Liver (tissue), 9 donors: ENCODE results near the gene GABBR2. TPM values are rescaled to one million over a fixed set of nuclear protein-coding genes. Genes with fewer than 3 reads are reported as not detected.

Experiments used
- DNase-seq: peaks from one replicate; pipeline ENCODE4 v3.0.0-alpha.2; 2017; ENCODE audit warnings: low spot score
- H3K27ac ChIP-seq, 2 donors: one replicate each; pipeline ENCODE4 v1.7.0; 2013; ENCODE audit warnings: inconsistent platforms in 2 of 2, low read length in 2 of 2, control low read depth in 1 of 2, low read depth in 1 of 2, mild to moderate bottlenecking in 1 of 2
- H3K27me3 ChIP-seq, 4 donors: one replicate each; pipeline versions ENCODE4 v1.6.1 to v1.7.0; 2013; ENCODE audit warnings: low read length in 3 of 4, inconsistent platforms in 1 of 4, mild to moderate bottlenecking in 1 of 4, moderate library complexity in 1 of 4; ENCODE audit not compliant: control insufficient read depth in 4 of 4, insufficient read depth in 4 of 4
- H3K36me3 ChIP-seq, 4 donors: one replicate each; pipeline versions ENCODE4 v1.6.1 to v1.7.0; 2013; ENCODE audit warnings: low read length in 3 of 4, mild to moderate bottlenecking in 3 of 4, low read depth in 1 of 4, moderate library complexity in 1 of 4; ENCODE audit not compliant: control insufficient read depth in 4 of 4, insufficient read depth in 3 of 4
- H3K4me1 ChIP-seq, 4 donors: one replicate each; pipeline versions ENCODE4 v1.6.1 to v1.7.0; 2013; ENCODE audit warnings: low read length in 3 of 4, mild to moderate bottlenecking in 3 of 4, moderate library complexity in 1 of 4; ENCODE audit not compliant: control insufficient read depth in 4 of 4, insufficient read depth in 4 of 4
- H3K4me3 ChIP-seq, 3 donors: one replicate each; pipeline versions ENCODE4 v1.6.1 to v1.7.0; 2013; ENCODE audit warnings: low read length in 3 of 3, control low read depth in 1 of 3, low read depth in 1 of 3, mild to moderate bottlenecking in 1 of 3
- H3K9ac ChIP-seq, 2 donors: one replicate each; pipeline ENCODE4 v1.7.0; 2013; ENCODE audit warnings: low read length in 2 of 2, mild to moderate bottlenecking in 2 of 2, moderate library complexity in 2 of 2, control low read depth in 1 of 2, low read depth in 1 of 2
- H3K9me3 ChIP-seq, 4 donors: one replicate each; pipeline versions ENCODE4 v1.6.1 to v1.7.0; 2013; ENCODE audit warnings: low read length in 3 of 4; ENCODE audit not compliant: control insufficient read depth in 4 of 4
- EGR1 ChIP-seq, 2 donors: IDR thresholded peaks; 2 replicates each; pipeline ENCODE4 v1.6.1; 2016 to 2018; ENCODE audit warnings: antibody characterized with exemption in 2 of 2, low read depth in 2 of 2
- FOXA1 ChIP-seq: IDR thresholded peaks from 2 replicates; pipeline ENCODE4 v1.6.1; 2016; ENCODE audit warnings: antibody characterized with exemption
- MAX ChIP-seq: IDR thresholded peaks from 2 replicates; pipeline ENCODE4 v1.6.1; 2016; ENCODE audit warnings: antibody characterized with exemption
- REST ChIP-seq: IDR thresholded peaks from 2 replicates; pipeline ENCODE4 v1.6.1; 2016; ENCODE audit warnings: antibody characterized with exemption, mild to moderate bottlenecking
- RXRA ChIP-seq, 2 donors: IDR thresholded peaks; 2 replicates each; pipeline ENCODE4 v1.6.1; 2017 to 2018; ENCODE audit warnings: antibody characterized with exemption in 2 of 2, mild to moderate bottlenecking in 1 of 2
- YY1 ChIP-seq: IDR thresholded peaks from 2 replicates; pipeline ENCODE4 v1.6.1; 2016; ENCODE audit warnings: antibody characterized with exemption, mild to moderate bottlenecking
- WGBS: extraction: QIAGEN DNeasy Blood & Tissue Kit; methylation state at CpG from one replicate; pipeline ENCODE4 v1.1.7; 2013; 5-methylcytosine and 5-hydroxymethylcytosine counted together
- polyA plus RNA-seq, 2 donors: library from polyadenylated mRNA; stranded (reverse) in 1 of 2; unstranded in 1 of 2; fragments of 200-250 nt in 1 of 2; fragments of >200 nt in 1 of 2; fragmentation: Nextera tagmentation in 1 of 2; extraction: Ambion mirVana in 1 of 2; gene quantifications; one replicate each; pipeline versions ENCODE4 v1.2.1 to v1.2.3, GENCODE V29; 2013 to 2015
- total RNA-seq, 2 donors: library from RNA; depleted of rRNA; stranded (reverse); fragments of >200 nt; gene quantifications; one replicate each; pipeline ENCODE4 v1.2.3, GENCODE V29; 2014
- TF ChIP-seq, protein P1 (sequence below): IDR thresholded peaks from 2 replicates; pipeline ENCODE4 v1.6.1; 2016; ENCODE audit warnings: antibody characterized with exemption
- TF ChIP-seq, protein P2 (sequence below): fragments of 150-350 bp; IDR thresholded peaks from 2 replicates; pipeline ENCODE4 v1.5.1; 2017; ENCODE audit warnings: improper control_type of control experiment, low read depth, low read length; ENCODE audit not compliant: missing input control
- donor health status: healthy.
- donor health status: healthy.
- donor health status: healthy.
- donor health status: healthy.
- donor health status: healthy.

Gene GABBR2
- total and polyA plus RNA-seq, 4 donors = 0.03 to 0.23 (median 0.08) TPM; not detected in 1

DNA sequence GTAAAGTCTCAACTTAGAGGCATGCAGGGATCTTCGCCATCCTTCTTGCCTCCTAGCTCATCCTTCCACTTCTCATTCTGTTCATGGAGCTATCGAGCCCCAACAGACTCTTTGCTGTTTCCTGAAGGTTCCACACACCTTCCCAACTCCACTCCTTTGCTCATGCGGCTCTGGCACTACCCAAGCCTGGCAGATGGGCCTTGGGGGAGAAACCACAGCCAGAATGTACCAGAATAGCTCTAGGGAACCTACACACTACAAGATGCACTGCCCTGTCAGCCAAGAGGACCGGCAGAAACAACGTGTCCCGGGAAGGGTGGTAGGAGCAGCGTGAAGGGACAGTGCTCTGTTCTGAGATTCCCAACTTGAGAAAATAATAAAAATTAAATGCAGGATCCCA is 178.9 kb downstream of the GABBR2 start:
- H3K4me1 ChIP-seq = no peaks in the 10 kb centered on the region
- H3K27me3 ChIP-seq = no peaks in the 10 kb centered on the region
- DNase-seq = no peak
- no peak overlapping the region for H3K4me3 ChIP-seq
- 91% methylated on average over 7 of the region's 7 CpGs for WGBS
- no peaks in the 10 kb centered on the region for H3K9me3 ChIP-seq
- TF ChIP-seq EGR1 (IDR thresholded peaks at IDR 0.05; ENCODE audit: low read depth in 2 of 2) (no peak), FOXA1 (no peak), MAX (no peak)
- TF ChIP-seq, protein P1, sequence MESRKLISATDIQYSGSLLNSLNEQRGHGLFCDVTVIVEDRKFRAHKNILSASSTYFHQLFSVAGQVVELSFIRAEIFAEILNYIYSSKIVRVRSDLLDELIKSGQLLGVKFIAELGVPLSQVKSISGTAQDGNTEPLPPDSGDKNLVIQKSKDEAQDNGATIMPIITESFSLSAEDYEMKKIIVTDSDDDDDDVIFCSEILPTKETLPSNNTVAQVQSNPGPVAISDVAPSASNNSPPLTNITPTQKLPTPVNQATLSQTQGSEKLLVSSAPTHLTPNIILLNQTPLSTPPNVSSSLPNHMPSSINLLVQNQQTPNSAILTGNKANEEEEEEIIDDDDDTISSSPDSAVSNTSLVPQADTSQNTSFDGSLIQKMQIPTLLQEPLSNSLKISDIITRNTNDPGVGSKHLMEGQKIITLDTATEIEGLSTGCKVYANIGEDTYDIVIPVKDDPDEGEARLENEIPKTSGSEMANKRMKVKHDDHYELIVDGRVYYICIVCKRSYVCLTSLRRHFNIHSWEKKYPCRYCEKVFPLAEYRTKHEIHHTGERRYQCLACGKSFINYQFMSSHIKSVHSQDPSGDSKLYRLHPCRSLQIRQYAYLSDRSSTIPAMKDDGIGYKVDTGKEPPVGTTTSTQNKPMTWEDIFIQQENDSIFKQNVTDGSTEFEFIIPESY = no peak
- H3K27ac ChIP-seq = no peak overlapping the region
- H3K36me3 ChIP-seq = no peaks in the 10 kb centered on the region
- H3K9ac ChIP-seq = no peak overlapping the region

GRCh38 chr9:98523231-98523901 is 185.4 kb downstream of the GABBR2 start:
- WGBS = 56% methylated on average over 5 of the region's 5 CpGs
- no peaks in the 10 kb centered on the region for H3K36me3 ChIP-seq
- H3K9ac ChIP-seq = no peak overlapping the region
- H3K27me3 ChIP-seq = no peaks in the 10 kb centered on the region
- DNase-seq = no peak
- no peaks in the 10 kb centered on the region for H3K9me3 ChIP-seq
- H3K27ac ChIP-seq = no peak overlapping the region
- no peak for TF ChIP-seq RXRA (IDR thresholded peaks at IDR 0.05)
- no peak for TF ChIP-seq YY1
- TF ChIP-seq REST = no peak
- TF ChIP-seq, protein P2, sequence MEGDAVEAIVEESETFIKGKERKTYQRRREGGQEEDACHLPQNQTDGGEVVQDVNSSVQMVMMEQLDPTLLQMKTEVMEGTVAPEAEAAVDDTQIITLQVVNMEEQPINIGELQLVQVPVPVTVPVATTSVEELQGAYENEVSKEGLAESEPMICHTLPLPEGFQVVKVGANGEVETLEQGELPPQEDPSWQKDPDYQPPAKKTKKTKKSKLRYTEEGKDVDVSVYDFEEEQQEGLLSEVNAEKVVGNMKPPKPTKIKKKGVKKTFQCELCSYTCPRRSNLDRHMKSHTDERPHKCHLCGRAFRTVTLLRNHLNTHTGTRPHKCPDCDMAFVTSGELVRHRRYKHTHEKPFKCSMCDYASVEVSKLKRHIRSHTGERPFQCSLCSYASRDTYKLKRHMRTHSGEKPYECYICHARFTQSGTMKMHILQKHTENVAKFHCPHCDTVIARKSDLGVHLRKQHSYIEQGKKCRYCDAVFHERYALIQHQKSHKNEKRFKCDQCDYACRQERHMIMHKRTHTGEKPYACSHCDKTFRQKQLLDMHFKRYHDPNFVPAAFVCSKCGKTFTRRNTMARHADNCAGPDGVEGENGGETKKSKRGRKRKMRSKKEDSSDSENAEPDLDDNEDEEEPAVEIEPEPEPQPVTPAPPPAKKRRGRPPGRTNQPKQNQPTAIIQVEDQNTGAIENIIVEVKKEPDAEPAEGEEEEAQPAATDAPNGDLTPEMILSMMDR = no peak
- no peaks in the 10 kb centered on the region for H3K4me1 ChIP-seq
- H3K4me3 ChIP-seq = no peak overlapping the region

- H3K4me3 ChIP-seq = no peak overlapping the region
These were observed 186.2 kb downstream of the GABBR2 start for GRCh38 chr9:98522487-98522886.

More at GRCh38 chr9:98522487-98522886, 186.2 kb downstream of the GABBR2 start:
- H3K27ac ChIP-seq = no peak overlapping the region
- no peaks in the 10 kb centered on the region for H3K9me3 ChIP-seq
- no peaks in the 10 kb centered on the region for H3K4me1 ChIP-seq
- no peak overlapping the region for H3K9ac ChIP-seq
- no peak for TF ChIP-seq REST
- no peaks in the 10 kb centered on the region for H3K27me3 ChIP-seq
- no peak for DNase-seq
- H3K36me3 ChIP-seq = no peaks in the 10 kb centered on the region
